Epithelial cell of esophagus (primary cell): Measurements from ENCODE around the gene MAN2A2.

Experiments
- DNase-seq: peaks from one replicate; pipeline ENCODE4 v3.0.0; 2010; ENCODE audit warnings: low read depth
- H3K4me3 ChIP-seq: 2 replicates; pipeline ENCODE4 v1.5.1; 2011; ENCODE audit warnings: mild to moderate bottlenecking, low read length, control low read depth
- TF ChIP-seq, protein P1 (sequence below): IDR thresholded peaks from 2 replicates; pipeline ENCODE4 v1.5.1; 2011; ENCODE audit warnings: low read depth, mild to moderate bottlenecking, low read length, control low read depth, inconsistent platforms; ENCODE audit not compliant: insufficient read depth; ENCODE audit errors: missing control alignments

Gene MAN2A2

DNA sequence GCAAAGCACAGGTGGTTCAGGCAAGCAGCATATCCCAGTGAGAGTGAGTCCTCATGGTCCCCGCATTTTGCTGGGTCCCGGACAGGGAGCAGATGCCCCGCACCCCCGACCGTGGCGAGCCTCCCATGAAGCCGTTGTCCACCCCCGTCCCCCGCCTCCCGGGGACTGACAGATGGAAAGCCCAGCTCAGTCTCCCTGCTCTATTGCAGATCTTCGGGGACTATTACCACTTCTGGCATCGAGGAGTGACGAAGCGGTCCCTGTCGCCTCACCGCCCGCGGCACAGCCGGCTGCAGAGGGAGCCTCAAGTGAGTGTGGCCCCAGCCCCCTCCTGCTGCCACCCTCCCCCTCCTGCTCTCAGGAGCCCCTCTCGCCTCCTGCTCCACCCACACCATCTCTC, 27.1 kb upstream of the MAN2A2 start:
- H3K4me3 ChIP-seq: no peak overlapping the region
- TF ChIP-seq, protein P1, sequence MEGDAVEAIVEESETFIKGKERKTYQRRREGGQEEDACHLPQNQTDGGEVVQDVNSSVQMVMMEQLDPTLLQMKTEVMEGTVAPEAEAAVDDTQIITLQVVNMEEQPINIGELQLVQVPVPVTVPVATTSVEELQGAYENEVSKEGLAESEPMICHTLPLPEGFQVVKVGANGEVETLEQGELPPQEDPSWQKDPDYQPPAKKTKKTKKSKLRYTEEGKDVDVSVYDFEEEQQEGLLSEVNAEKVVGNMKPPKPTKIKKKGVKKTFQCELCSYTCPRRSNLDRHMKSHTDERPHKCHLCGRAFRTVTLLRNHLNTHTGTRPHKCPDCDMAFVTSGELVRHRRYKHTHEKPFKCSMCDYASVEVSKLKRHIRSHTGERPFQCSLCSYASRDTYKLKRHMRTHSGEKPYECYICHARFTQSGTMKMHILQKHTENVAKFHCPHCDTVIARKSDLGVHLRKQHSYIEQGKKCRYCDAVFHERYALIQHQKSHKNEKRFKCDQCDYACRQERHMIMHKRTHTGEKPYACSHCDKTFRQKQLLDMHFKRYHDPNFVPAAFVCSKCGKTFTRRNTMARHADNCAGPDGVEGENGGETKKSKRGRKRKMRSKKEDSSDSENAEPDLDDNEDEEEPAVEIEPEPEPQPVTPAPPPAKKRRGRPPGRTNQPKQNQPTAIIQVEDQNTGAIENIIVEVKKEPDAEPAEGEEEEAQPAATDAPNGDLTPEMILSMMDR: no peak
- no peak for DNase-seq

DNA sequence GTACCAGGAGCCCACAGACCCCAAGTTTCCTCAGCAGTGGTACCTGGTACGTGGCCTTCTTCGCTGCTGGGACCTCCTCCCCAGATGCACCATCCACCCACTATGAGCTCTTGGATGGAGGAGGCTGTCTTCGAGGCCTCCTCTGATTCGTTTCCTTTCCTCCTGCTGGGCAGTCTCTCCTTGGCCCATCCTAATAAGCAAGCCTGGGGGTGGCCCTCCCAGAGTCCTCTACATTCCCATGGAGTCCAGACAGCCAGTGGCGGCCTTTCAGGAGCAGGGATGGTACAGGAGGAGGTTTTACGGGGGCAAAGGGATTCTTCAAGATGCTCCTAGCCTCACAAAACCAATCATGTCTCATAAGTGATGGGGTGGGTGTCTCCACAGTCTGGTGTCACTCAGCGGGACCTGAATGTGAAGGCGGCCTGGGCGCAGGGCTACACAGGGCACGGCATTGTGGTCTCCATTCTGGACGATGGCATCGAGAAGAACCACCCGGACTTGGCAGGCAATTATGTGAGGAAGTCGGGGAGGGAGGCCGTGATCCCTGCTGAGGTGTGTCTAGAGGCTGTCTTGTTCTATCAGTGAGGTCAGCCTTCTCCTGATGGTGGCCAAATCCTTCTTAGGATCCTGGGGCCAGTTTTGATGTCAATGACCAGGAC, 26.5 kb upstream of the MAN2A2 start:
- no peak for DNase-seq
- TF ChIP-seq, protein P1: no peak
- H3K4me3 ChIP-seq: no peak overlapping the region

DNA sequence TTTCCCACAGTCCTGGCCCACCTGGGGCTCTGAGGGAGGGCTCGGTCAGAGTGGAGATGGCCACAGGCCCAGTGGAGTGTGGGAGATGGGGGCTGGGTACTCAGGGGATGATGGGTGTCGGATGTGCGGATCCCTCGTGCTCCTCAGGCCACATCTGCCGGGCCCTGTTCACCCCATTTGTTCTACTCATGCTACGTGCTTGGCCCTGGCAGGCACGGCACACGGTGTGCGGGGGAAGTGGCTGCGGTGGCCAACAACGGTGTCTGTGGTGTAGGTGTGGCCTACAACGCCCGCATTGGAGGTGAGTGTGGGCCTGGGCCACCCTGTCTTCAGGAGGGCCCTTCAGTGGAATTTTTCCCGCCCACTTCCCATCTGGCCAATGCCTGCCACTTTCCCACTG, 25.8 kb upstream of the MAN2A2 start:
- H3K4me3 ChIP-seq: no peak overlapping the region
- TF ChIP-seq, protein P1: no peak
- no peak for DNase-seq

DNA sequence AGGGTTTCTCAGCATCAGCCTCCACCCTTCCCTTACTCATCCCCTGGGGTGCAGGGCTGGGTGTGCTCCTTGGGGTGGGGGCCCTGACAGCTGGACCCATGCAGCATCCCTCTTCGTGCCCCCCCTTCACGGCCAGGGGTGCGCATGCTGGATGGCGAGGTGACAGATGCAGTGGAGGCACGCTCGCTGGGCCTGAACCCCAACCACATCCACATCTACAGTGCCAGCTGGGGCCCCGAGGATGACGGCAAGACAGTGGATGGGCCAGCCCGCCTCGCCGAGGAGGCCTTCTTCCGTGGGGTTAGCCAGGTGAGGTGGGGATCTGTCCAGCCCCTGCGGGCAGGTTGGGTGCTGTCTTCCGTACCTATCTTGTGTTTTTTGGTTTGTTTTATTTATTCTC, 25.1 kb upstream of the MAN2A2 start:
- DNase-seq: no peak
- H3K4me3 ChIP-seq: no peak overlapping the region
- TF ChIP-seq, protein P1: no peak

DNA sequence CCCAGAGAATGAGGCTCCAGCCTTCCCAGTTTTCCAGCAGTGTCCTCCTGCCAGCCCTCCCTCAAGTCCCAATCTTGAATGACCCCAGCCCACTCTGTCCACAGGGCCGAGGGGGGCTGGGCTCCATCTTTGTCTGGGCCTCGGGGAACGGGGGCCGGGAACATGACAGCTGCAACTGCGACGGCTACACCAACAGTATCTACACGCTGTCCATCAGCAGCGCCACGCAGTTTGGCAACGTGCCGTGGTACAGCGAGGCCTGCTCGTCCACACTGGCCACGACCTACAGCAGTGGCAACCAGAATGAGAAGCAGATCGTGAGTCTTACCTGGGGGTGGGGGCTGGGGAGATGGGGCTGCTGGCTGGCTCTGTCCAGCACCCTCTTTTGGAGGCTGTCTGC, 24.4 kb upstream of the MAN2A2 start:
- H3K4me3 ChIP-seq: no peak overlapping the region
- DNase-seq: no peak
- TF ChIP-seq, protein P1: no peak

DNA sequence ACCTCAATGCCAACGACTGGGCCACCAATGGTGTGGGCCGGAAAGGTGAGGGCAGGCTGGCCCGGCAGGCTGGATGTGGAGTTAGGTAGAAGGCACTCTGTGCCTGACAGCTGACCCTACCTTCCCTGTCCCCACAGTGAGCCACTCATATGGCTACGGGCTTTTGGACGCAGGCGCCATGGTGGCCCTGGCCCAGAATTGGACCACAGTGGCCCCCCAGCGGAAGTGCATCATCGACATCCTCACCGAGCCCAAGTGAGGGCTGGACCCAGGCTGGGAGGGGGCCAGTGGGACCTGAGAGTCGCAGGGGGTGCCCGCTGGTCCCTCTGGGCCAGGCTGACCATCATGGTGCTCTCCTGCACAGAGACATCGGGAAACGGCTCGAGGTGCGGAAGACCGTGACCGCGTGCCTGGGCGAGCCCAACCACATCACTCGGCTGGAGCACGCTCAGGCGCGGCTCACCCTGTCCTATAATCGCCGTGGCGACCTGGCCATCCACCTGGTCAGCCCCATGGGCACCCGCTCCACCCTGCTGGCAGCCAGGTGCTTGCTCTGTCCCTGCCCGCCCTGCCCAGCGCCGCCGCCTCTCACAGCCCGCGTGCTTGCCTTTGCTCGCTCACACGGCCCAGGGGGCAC, 23.3 kb upstream of the MAN2A2 start:
- H3K4me3 ChIP-seq: no peak overlapping the region
- TF ChIP-seq, protein P1: no peak
- DNase-seq: no peak
